Psoas muscle (tissue), 8 donors: ENCODE measurements around the gene C18orf32. TPM values are rescaled to one million over a fixed set of nuclear protein-coding genes. Genes with fewer than 3 reads are reported as not detected.

Experiments used
- ATAC-seq, 4 donors: fragments of 200-7000 bp; cut with Tn5 transposase; one replicate each; pipeline ENCODE4 v1.9.1; 2020; ENCODE audit warnings: moderate library complexity in 3 of 4, mild to moderate bottlenecking in 2 of 4
- DNase-seq, 2 donors: peaks; one replicate each; pipeline ENCODE4 v3.0.0-alpha.2; 2020
- H3K27ac ChIP-seq: fragments of 200-600 bp; one replicate; pipeline ENCODE4 v1.8.0; 2022
- H3K27me3 ChIP-seq, 3 donors: fragments of 200-600 bp in 1 of 3; one replicate each; pipeline versions ENCODE4 v1.6.1 to v1.8.0; 2013 to 2022; ENCODE audit warnings: low read length in 2 of 3, mild to moderate bottlenecking in 2 of 3, moderate library complexity in 1 of 3; ENCODE audit not compliant: insufficient read depth in 3 of 3
- H3K36me3 ChIP-seq, 2 donors: fragments of 200-600 bp in 1 of 2; one replicate each; pipeline versions ENCODE4 v1.6.1 to v1.8.0; 2013 to 2022; ENCODE audit warnings: low read depth in 1 of 2, mild to moderate bottlenecking in 1 of 2, moderate library complexity in 1 of 2; ENCODE audit not compliant: insufficient read depth in 1 of 2
- H3K4me1 ChIP-seq: fragments of 200-600 bp; one replicate; pipeline ENCODE4 v1.8.0; 2022
- H3K4me3 ChIP-seq: fragments of 200-600 bp; one replicate; pipeline ENCODE4 v1.8.0; 2022; ENCODE audit warnings: mild to moderate bottlenecking
- H3K9me3 ChIP-seq: fragments of 200-600 bp; one replicate; pipeline ENCODE4 v1.8.0; 2022
- WGBS, 3 donors: extraction: QIAGEN DNeasy Blood & Tissue Kit; methylation state at CpG; one replicate each; pipeline versions ENCODE4 v1.1.6 to v1.1.7; 2013; 5-methylcytosine and 5-hydroxymethylcytosine counted together
- intact Hi-C, 2 donors: fragments of 100-400 bp; cut with DNase I; formaldehyde crosslinking; loops; one replicate each; pipeline versions ENCODE4 v1.11.0 to v1.14.2; 2022
- polyA plus RNA-seq, 3 donors: library from polyadenylated mRNA; stranded (reverse); fragments of 200-250 nt; gene quantifications; one replicate each; pipeline ENCODE4 v1.2.3, GENCODE V29; 2013
- total RNA-seq, 4 donors: library from RNA; stranded (reverse); fragmentation: NEBNext Ultra II Directional in 2 of 4; extraction: Animal tissue kit (Norgen Biotek cat#: 25700) in 2 of 4; gene quantifications; one replicate each; pipeline versions ENCODE4 v1.2.1 to v1.2.4, GENCODE V29; 2021 to 2023
- TF ChIP-seq, protein P1 (sequence below): fragments of 200-600 bp; IDR thresholded peaks from one replicate; pipeline ENCODE4 v1.8.0; 2022; ENCODE audit warnings: antibody characterized with exemption
- donor health status: healthy with polysubstance abuse.
- donor health status: DM: no; HTN: no; CAD: no; lungs with moderate emphysema.
- donor health status: Bipolar disorder and iron deficiency.
- donor health status: healthy.
- donor health status: DM: yes; HTN: yes; CAD: no.
- donor health status: DM: no; HTN: no; CAD: no.
- donor health status: DM: no; HTN: no; CAD: no.
- donor health status: DM: yes; HTN: yes; CAD: no.

C18orf32 gene
- total and polyA plus RNA-seq, 7 donors = 25.7 to 75.9 (median 39.6) TPM

DNA sequence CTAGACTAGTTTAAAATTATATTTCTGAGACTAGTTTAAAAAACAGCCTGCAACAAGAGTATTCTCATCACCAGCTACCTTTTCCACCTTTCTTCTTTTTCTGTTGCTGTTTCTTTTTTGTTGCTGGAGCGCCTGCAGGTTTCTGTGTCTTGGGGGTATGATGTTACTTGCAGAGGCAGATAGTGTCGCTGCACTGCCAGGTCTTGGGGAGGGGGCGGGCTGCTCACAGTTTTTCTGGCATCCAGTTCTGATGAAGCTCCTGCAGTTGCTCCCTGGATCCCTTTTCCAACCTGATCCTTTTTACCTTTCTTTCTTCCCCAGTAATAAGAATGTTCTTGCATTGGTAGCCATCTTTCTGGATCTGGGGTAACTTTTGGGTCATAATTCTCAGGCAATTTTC lies 8.0 kb upstream of the C18orf32 start:
- DNase-seq (no peak), ATAC-seq (no peak)
- Histone ChIP-seq H3K9me3 (no peaks in the 10 kb centered on the region), H3K4me3 (no peak overlapping the region), H3K27ac (no peak overlapping the region), H3K4me1 (peaks cover 14% of the 10 kb centered on the region), H3K27me3 (peaks cover 0 to 9% (median 0%) of the 10 kb centered on the region in 3 donors), H3K36me3 (peaks cover 0 to 15% of the 10 kb centered on the region in 2 donors)
- intact Hi-C loops = loop anchor here in 1 of 2 donors (10.0 kb wide), 1 partner anchor 320 kb away; the partner anchor contains the start of gene ACAA2
- TF ChIP-seq, protein P1, sequence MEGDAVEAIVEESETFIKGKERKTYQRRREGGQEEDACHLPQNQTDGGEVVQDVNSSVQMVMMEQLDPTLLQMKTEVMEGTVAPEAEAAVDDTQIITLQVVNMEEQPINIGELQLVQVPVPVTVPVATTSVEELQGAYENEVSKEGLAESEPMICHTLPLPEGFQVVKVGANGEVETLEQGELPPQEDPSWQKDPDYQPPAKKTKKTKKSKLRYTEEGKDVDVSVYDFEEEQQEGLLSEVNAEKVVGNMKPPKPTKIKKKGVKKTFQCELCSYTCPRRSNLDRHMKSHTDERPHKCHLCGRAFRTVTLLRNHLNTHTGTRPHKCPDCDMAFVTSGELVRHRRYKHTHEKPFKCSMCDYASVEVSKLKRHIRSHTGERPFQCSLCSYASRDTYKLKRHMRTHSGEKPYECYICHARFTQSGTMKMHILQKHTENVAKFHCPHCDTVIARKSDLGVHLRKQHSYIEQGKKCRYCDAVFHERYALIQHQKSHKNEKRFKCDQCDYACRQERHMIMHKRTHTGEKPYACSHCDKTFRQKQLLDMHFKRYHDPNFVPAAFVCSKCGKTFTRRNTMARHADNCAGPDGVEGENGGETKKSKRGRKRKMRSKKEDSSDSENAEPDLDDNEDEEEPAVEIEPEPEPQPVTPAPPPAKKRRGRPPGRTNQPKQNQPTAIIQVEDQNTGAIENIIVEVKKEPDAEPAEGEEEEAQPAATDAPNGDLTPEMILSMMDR = no peak
- 75 to 82% (median 78%) methylated on average over 3 of the region's 3 CpGs for WGBS, 3 donors

DNA sequence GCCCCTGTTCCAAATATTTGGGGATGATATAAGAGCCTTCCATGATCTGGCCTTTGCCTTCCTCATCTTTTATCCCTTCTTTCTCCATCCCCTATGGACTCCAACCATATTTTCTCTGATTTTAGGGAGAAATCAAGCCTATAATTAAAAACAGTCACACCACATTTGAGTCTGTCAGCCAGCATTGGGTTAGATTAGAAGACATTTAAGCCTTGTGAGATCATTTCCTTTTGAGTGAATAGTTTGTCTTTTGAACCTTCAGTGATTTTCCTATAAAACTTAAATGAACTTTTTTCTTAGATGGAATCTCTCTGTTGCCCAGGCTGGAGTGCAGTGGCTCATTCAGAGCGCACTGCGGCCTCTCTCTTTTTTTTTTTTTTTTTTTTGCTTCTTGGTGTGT lies 7.6 kb upstream of the C18orf32 start:
- H3K27me3 ChIP-seq = peaks cover 0 to 5% (median 0%) of the 10 kb centered on the region in 3 donors
- H3K4me3 ChIP-seq = no peak overlapping the region
- H3K4me1 ChIP-seq = peaks cover 18% of the 10 kb centered on the region
- TF ChIP-seq, protein P1 = no peak
- H3K9me3 ChIP-seq = no peaks in the 10 kb centered on the region
- ATAC-seq = no peak
- no peak for DNase-seq
- intact Hi-C loops = loop anchor here in 1 of 2 donors (10.0 kb wide), 1 partner anchor 320 kb away; the partner anchor contains the start of gene ACAA2
- 81 to 100% (median 89%) methylated on average over 2 of the region's 2 CpGs for WGBS, 3 donors
- H3K36me3 ChIP-seq = peaks cover under 1 to 19% of the 10 kb centered on the region in 2 donors
- no peak overlapping the region for H3K27ac ChIP-seq

DNA sequence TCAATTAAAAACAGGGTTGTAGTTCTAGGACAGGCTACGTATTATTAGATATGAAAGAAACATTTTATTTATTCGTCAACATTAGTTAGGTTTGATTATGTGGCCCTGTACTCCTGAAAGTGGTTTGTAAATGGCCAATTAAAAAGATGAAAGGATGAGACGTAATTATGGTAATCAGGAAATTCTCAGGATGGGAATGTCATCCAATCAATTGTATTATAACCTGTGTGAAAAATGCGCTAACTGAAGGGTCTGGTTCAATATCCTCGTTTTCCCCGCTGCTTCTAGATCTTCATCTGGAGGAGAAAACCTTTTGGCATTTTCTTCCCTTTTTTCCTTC lies 5.6 kb upstream of the C18orf32 start:
- TF ChIP-seq, protein P1 = no peak
- H3K36me3 ChIP-seq = peaks cover 3 to 39% of the 10 kb centered on the region in 2 donors
- intact Hi-C loops = loop anchor here in 1 of 2 donors (10.0 kb wide), 1 partner anchor 322 kb away; the partner anchor contains the start of gene ACAA2
- peak overlapping the region; percentile 94 for H3K27ac ChIP-seq
- H3K9me3 ChIP-seq = no peaks in the 10 kb centered on the region
- peak overlapping the region; percentile 90 for H3K4me3 ChIP-seq
- peaks cover 24% of the 10 kb centered on the region for H3K4me1 ChIP-seq
- WGBS, 3 donors = 57 to 61% (median 59%) methylated on average over 6 of the region's 6 CpGs
- DNase-seq (no peak), ATAC-seq (no peak)
- H3K27me3 ChIP-seq = no peaks in the 10 kb centered on the region

DNA sequence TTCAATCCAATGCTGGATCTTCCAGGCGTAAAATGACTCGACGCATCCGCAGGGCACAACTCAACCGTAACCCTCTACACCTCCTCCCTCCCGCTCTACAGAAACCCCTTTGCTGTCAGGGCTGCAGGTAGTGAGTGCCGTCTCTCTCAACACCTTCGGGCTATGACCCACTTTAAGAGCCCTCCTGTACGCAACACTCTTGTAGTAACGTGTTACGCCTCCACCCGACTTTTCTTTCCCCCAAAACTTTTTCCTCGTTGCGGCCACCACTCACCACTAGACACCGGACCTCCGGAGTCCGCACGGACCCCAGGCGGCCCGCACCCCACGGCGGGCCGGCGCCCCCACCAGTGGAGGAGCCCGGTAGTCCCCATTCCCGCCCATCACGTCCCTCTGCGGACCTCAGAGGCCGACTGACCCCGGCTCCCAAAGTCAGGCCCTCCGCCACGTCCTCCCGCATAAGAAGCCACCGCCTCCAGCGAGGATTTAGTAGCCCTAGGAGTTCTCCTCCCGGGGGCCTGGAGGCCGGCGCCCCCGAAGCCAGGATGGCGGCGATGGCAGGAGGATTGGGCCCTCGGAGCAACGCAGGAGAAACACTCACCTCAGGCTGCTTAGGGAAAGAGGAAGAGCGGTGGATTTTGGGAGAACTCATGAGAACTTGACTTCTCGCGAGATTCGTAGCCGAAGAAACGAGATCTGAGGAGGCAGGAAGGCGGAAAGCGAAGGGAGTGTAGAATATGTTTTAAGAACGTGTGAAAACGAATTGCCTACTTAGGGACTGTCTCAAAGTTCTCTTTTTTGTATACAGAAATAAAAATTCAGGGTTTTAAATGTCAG lies 5.0 kb upstream of the C18orf32 start, which contains the start of gene RPL17:
TSS of gene RPL17 (minus strand) at position 609 of the 837 bp plus-strand sequence.
- TF ChIP-seq, protein P1 = no peak
- ATAC-seq = peak; percentile 92 to 97 (median 93)
- Histone ChIP-seq H3K27me3 (no peaks in the 10 kb centered on the region), H3K27ac (peak within 1 kb of the TSS; percentile 94), H3K9me3 (no peaks in the 10 kb centered on the region), H3K36me3 (peaks cover 3 to 41% of the 10 kb centered on the region in 2 donors), H3K4me1 (peaks cover 28% of the 10 kb centered on the region), H3K4me3 (peak within 1 kb of the TSS; percentile 90)
- WGBS, 3 donors = 1% methylated on average over 53 of the region's 53 CpGs
- peak; percentile 82 to 83 for DNase-seq
- intact Hi-C loops = loop anchor here in 1 of 2 donors (10.0 kb wide), 1 partner anchor 323 kb away; the partner anchor contains the start of gene ACAA2
